Retinal pigment epithelial cell (primary cell): ENCODE data around the gene TMPRSS2.

Experiments
- DNase-seq: peaks from one replicate; pipeline ENCODE4 v3.0.0-alpha.2; 2010; ENCODE audit warnings: low read depth
- H3K4me3 ChIP-seq: 2 replicates; pipeline ENCODE4 v1.5.1; 2011; ENCODE audit warnings: mild to moderate bottlenecking, low read length, control low read depth, moderate library complexity
- TF ChIP-seq, protein P1 (sequence below): conservative IDR thresholded peaks from 2 replicates; pipeline ENCODE4 v1.5.1; 2011; ENCODE audit warnings: low read depth, low read length, control low read depth, inconsistent platforms

Gene TMPRSS2

DNA sequence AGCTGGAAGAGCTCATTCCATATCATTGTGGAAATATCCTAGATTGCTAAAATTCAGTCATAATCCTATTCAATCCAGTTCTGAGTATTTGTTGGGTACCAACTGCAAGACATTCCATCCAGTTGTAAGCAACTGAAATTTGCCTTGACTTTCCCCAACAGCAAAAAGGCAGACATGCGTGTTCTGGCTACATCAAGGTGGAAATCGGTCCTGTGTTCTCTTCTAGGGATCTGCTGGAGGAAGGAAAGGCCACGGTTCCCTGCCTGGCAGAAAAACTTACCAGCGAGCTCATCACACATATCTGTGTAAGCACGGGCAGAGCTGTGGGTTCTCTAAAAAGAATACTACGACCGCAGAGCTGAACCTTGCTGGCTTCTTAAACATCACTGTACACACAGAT lies 64.4 kb downstream of the TMPRSS2 start:
- DNase-seq = no peak
- H3K4me3 ChIP-seq = no peak overlapping the region
- TF ChIP-seq, protein P1, sequence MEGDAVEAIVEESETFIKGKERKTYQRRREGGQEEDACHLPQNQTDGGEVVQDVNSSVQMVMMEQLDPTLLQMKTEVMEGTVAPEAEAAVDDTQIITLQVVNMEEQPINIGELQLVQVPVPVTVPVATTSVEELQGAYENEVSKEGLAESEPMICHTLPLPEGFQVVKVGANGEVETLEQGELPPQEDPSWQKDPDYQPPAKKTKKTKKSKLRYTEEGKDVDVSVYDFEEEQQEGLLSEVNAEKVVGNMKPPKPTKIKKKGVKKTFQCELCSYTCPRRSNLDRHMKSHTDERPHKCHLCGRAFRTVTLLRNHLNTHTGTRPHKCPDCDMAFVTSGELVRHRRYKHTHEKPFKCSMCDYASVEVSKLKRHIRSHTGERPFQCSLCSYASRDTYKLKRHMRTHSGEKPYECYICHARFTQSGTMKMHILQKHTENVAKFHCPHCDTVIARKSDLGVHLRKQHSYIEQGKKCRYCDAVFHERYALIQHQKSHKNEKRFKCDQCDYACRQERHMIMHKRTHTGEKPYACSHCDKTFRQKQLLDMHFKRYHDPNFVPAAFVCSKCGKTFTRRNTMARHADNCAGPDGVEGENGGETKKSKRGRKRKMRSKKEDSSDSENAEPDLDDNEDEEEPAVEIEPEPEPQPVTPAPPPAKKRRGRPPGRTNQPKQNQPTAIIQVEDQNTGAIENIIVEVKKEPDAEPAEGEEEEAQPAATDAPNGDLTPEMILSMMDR = no peak

DNA sequence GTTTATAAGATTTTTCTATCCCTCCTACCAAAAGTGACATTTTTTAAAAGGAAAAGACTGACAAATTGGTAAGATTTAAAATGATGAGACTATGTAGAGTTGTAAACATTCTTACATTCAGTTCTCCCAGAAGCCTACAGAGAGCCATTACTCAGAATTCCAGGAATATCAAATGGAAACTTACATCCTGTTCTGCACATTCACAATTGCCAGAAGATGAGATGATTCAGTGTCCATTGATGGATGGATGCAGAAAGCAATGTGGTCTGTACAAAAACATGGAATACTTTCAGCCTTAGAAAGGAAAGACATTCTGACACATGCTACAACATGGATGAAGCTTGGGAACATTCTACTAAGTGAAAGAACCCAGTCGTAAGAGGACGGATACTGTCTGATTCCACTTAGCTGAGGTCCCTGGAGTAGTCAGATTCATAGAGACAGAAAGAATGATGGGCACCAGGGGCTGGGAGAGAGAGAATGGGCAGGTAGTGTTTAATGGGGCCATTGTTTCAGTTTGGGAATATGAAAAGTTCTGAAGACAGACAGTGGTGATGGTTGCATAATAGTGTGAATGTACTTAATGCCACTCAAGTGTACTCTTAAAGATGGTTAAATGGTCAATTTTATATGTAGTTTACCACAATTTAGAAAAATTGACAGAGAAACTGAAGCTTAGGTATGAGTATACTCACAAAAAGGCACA lies 65.3 kb downstream of the TMPRSS2 start:
- TF ChIP-seq, protein P1 = no peak
- DNase-seq = no peak
- H3K4me3 ChIP-seq = no peak overlapping the region

DNA sequence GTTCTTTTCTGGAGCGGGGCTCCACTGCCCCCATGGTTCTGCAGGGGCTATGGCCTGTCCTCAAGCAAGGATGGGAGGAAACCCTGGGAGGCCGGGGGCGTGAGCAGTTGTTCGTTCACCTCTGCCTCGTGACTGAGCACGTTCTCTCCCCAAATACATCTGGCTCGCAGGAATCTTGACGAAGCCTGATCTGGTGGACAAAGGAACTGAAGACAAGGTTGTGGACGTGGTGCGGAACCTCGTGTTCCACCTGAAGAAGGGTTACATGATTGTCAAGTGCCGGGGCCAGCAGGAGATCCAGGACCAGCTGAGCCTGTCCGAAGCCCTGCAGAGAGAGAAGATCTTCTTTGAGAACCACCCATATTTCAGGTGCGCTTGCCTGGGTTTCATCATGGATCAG lies 66.4 kb downstream of the TMPRSS2 start:
- TF ChIP-seq, protein P1 = no peak
- no peak overlapping the region for H3K4me3 ChIP-seq
- DNase-seq = no peak

DNA sequence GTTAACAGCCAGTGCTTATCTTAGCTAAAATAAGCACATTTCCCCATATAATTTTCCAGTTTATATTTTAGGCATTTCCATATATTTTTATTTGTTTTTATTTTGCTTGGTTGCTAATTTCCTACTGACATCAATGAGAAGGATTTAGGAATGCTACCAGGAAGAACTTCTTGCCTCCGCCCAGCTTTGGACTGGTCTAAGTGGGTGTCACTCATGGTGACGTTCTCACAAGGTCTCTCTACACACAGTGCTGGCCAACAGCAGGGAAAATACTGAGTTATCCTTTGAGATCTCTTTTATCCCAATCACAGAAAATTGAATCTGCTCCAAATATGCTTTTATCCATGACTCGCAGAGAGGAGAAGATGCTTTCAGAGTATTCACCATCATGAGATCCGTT lies 68.7 kb downstream of the TMPRSS2 start:
- no peak for DNase-seq
- TF ChIP-seq, protein P1 = no peak
- H3K4me3 ChIP-seq = no peak overlapping the region

DNA sequence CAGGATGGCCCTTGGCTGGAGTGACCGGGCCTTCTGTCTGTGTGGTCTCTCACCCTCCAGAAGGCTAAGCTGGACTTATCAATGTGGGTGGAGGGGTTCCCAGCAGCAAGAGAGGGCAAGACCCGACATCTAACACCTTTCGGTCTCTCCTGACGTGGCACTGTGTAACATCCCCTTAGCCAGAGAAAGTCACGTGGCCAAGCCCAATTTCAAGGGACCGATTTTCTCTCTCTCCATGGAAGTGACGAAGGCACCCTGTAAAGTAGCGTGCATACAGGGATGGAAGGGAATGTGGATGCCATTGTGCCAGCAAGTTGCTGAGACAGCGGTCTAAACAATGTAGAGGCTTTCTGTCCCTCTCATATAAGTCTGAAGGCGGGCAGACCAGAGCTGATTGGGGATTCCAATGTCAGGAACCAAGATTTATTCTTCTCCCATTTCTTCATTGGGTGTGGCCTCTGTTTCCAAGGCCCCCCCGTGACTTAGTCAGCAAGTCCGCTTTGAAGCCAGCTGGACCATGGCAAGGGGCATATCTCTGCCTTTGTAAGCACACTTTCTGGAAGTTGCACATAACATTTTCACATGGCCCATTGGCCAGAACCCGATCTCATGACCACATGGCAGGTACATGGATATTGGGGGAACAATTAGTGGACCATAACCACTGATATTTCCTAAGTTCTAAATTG lies 69.4 kb downstream of the TMPRSS2 start:
- H3K4me3 ChIP-seq = no peak overlapping the region
- TF ChIP-seq, protein P1 = no peak

DNA sequence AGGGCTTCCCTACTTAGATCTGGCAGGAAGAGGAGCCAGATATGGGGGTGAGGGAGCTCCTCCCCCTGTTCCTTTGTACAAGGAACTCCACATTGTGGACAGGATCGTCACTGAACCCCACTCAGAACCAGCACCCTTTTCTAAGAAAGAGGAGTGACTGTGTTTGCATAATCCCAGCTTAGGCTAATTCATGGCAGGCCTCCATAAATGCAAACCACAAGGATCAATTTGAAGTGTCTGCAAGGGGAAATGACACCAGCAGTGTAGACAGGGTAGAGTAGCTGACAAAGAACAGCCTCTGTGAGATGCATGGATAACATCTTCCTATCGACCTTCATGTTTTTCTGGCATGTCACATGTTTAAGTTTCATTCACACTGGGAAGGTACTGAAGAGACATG lies 70.2 kb downstream of the TMPRSS2 start:
- no peak for DNase-seq
- no peak overlapping the region for H3K4me3 ChIP-seq
- TF ChIP-seq, protein P1 = no peak

More for the DNA sequence above, 69.4 kb downstream of the TMPRSS2 start:
- DNase-seq = no peak

DNA sequence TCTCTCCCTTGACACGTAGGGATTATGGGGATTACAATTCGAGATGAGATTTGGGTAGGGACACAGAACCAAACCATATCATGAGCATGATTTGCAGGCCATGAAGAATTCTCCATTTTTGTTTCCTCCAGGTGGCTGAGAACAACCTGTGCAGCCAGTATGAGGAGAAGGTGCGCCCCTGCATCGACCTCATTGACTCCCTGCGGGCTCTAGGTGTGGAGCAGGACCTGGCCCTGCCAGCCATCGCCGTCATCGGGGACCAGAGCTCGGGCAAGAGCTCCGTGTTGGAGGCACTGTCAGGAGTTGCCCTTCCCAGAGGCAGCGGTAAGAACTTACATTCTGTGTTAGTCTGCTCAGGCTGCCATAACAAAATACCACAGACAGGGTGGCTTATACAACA lies 72.3 kb downstream of the TMPRSS2 start:
- no peak for DNase-seq
- TF ChIP-seq, protein P1 = no peak
- H3K4me3 ChIP-seq = no peak overlapping the region
